ENCODE results near the gene RSRC1. TPM values are rescaled to one million over a fixed set of nuclear protein-coding genes. Genes with fewer than 3 reads are reported as not detected.
A peak's percentile ranks its signal among the peaks of the same experiment; 100 is the strongest.

The RSRC1 gene
- total RNA-seq, 1 experiment from 2014 or later, result 95.2 TPM

- no peaks in the 10 kb centered on the region for H3K9me2 ChIP-seq (replicated peaks; ENCODE audit: insufficient read depth, low read length)
- no peak within 1 kb of the TSS for H3K27ac ChIP-seq (ENCODE audit: low read length)
- no peak within 1 kb of the TSS for H2AFZ ChIP-seq (ENCODE audit: low read length)
- no peak within 1 kb of the TSS for H3K4me3 ChIP-seq (ENCODE audit: low read length)
- H3K9ac ChIP-seq (ENCODE audit: low read length), result no peak within 1 kb of the TSS
- no peaks in the 10 kb centered on the region for H4K20me1 ChIP-seq (ENCODE audit: insufficient read depth, low read depth, low read length)
- no peaks in the 10 kb centered on the region for H3K9me3 ChIP-seq (ENCODE audit: low read length)
- no peaks in the 10 kb centered on the region for H3K36me3 ChIP-seq (ENCODE audit: insufficient read depth, low read length)
- no peak within 1 kb of the TSS for H3K4me2 ChIP-seq (ENCODE audit: low read depth, low read length, poor library complexity, severe bottlenecking)
- no peak for DNase-seq
- H3K27me3 ChIP-seq (ENCODE audit: low read length), result no peaks in the 10 kb centered on the region
- no peaks in the 10 kb centered on the region; the same call in 1 of the 2 replicates for H3K4me1 ChIP-seq (ENCODE audit: low read length)
- no peaks in the 10 kb centered on the region for H3K79me2 ChIP-seq (ENCODE audit: low read length)
These were observed 461.3 kb downstream of the RSRC1 start, which contains the start of gene MLF1 for GRCh38 chr3:158570999-158571702. MLF1 (plus strand) TSS chr3:158571194; CDS start chr3:158571301, 107 bp downstream.

- Histone ChIP-seq H2AFZ (ENCODE audit: low read length) (no peak overlapping the region), H3K79me2 (ENCODE audit: low read length) (no peaks in the 10 kb centered on the region), H3K4me1 (ENCODE audit: low read length) (no peaks in the 10 kb centered on the region; the same call in 1 of the 2 replicates), H3K4me3 (ENCODE audit: low read length) (no peak overlapping the region), H3K27ac (ENCODE audit: low read length) (no peak overlapping the region), H3K9me3 (ENCODE audit: low read length) (no peaks in the 10 kb centered on the region), H3K4me2 (ENCODE audit: low read depth, low read length, poor library complexity, severe bottlenecking) (no peak overlapping the region), H4K20me1 (ENCODE audit: insufficient read depth, low read depth, low read length) (no peaks in the 10 kb centered on the region), H3K36me3 (ENCODE audit: insufficient read depth, low read length) (no peaks in the 10 kb centered on the region), H3K9ac (ENCODE audit: low read length) (no peak overlapping the region), H3K9me2 (replicated peaks; ENCODE audit: insufficient read depth, low read length) (no peaks in the 10 kb centered on the region), H3K27me3 (ENCODE audit: low read length) (no peaks in the 10 kb centered on the region)
- DNase-seq, result no peak
These were observed 462.3 kb downstream of the RSRC1 start for GRCh38 chr3:158571969-158572765.

GRCh38 chr3:158572766-158573060 is 462.8 kb downstream of the RSRC1 start:
- no peaks in the 10 kb centered on the region for H3K79me2 ChIP-seq (ENCODE audit: low read length)
- H3K4me3 ChIP-seq (ENCODE audit: low read length), result no peak overlapping the region
- H4K20me1 ChIP-seq (ENCODE audit: insufficient read depth, low read depth, low read length), result no peaks in the 10 kb centered on the region
- no peak overlapping the region for H3K4me2 ChIP-seq (ENCODE audit: low read depth, low read length, poor library complexity, severe bottlenecking)
- no peaks in the 10 kb centered on the region for H3K9me3 ChIP-seq (ENCODE audit: low read length)
- H3K4me1 ChIP-seq (ENCODE audit: low read length), result no peaks in the 10 kb centered on the region; the same call in 1 of the 2 replicates
- H2AFZ ChIP-seq (ENCODE audit: low read length), result no peak overlapping the region
- H3K27me3 ChIP-seq (ENCODE audit: low read length), result no peaks in the 10 kb centered on the region
- no peak for DNase-seq
- H3K9ac ChIP-seq (ENCODE audit: low read length), result no peak overlapping the region
- no peak overlapping the region for H3K27ac ChIP-seq (ENCODE audit: low read length)
- no peaks in the 10 kb centered on the region for H3K36me3 ChIP-seq (ENCODE audit: insufficient read depth, low read length)
- H3K9me2 ChIP-seq (replicated peaks; ENCODE audit: insufficient read depth, low read length), result no peaks in the 10 kb centered on the region

GRCh38 chr3:158573714-158574113 is 463.8 kb downstream of the RSRC1 start:
- no peaks in the 10 kb centered on the region for H3K9me2 ChIP-seq (replicated peaks; ENCODE audit: insufficient read depth, low read length)
- no peaks in the 10 kb centered on the region; the same call in 1 of the 2 replicates for H3K4me1 ChIP-seq (ENCODE audit: low read length)
- no peak overlapping the region for H3K27ac ChIP-seq (ENCODE audit: low read length)
- H3K9ac ChIP-seq (ENCODE audit: low read length), result no peak overlapping the region
- H4K20me1 ChIP-seq (ENCODE audit: insufficient read depth, low read depth, low read length), result no peaks in the 10 kb centered on the region
- H3K4me3 ChIP-seq (ENCODE audit: low read length), result no peak overlapping the region
- no peaks in the 10 kb centered on the region for H3K79me2 ChIP-seq (ENCODE audit: low read length)
- H3K36me3 ChIP-seq (ENCODE audit: insufficient read depth, low read length), result no peaks in the 10 kb centered on the region
- H3K9me3 ChIP-seq (ENCODE audit: low read length), result no peaks in the 10 kb centered on the region
- no peaks in the 10 kb centered on the region for H3K27me3 ChIP-seq (ENCODE audit: low read length)
- peak; percentile 60 for DNase-seq
- no peak overlapping the region for H3K4me2 ChIP-seq (ENCODE audit: low read depth, low read length, poor library complexity, severe bottlenecking)
- H2AFZ ChIP-seq (ENCODE audit: low read length), result no peak overlapping the region

- Histone ChIP-seq H4K20me1 (ENCODE audit: insufficient read depth, low read depth, low read length) (no peaks in the 10 kb centered on the region), H3K4me3 (ENCODE audit: low read length) (no peak overlapping the region), H3K9me3 (ENCODE audit: low read length) (no peaks in the 10 kb centered on the region), H3K9me2 (replicated peaks; ENCODE audit: insufficient read depth, low read length) (no peaks in the 10 kb centered on the region), H3K79me2 (ENCODE audit: low read length) (no peaks in the 10 kb centered on the region), H3K4me2 (ENCODE audit: low read depth, low read length, poor library complexity, severe bottlenecking) (no peak overlapping the region), H2AFZ (ENCODE audit: low read length) (no peak overlapping the region), H3K36me3 (ENCODE audit: insufficient read depth, low read length) (no peaks in the 10 kb centered on the region), H3K27ac (ENCODE audit: low read length) (no peak overlapping the region), H3K4me1 (ENCODE audit: low read length) (no peaks in the 10 kb centered on the region; the same call in 1 of the 2 replicates), H3K27me3 (ENCODE audit: low read length) (no peaks in the 10 kb centered on the region), H3K9ac (ENCODE audit: low read length) (no peak overlapping the region)
- no peak for DNase-seq
These were observed 464.8 kb downstream of the RSRC1 start for GRCh38 chr3:158574646-158575045.

GRCh38 chr3:158590223-158590622 is 480.3 kb downstream of the RSRC1 start:
- Histone ChIP-seq H3K4me1 (ENCODE audit: low read length) (no peaks in the 10 kb centered on the region), H3K9me2 (replicated peaks; ENCODE audit: insufficient read depth, low read length) (no peaks in the 10 kb centered on the region), H3K9me3 (ENCODE audit: low read length) (no peaks in the 10 kb centered on the region), H3K79me2 (ENCODE audit: low read length) (no peaks in the 10 kb centered on the region), H3K27ac (ENCODE audit: low read length) (no peak overlapping the region), H4K20me1 (ENCODE audit: insufficient read depth, low read depth, low read length) (no peaks in the 10 kb centered on the region), H3K4me2 (ENCODE audit: low read depth, low read length, poor library complexity, severe bottlenecking) (no peak overlapping the region), H3K9ac (ENCODE audit: low read length) (no peak overlapping the region), H3K36me3 (ENCODE audit: insufficient read depth, low read length) (no peaks in the 10 kb centered on the region), H3K4me3 (ENCODE audit: low read length) (no peak overlapping the region), H3K27me3 (ENCODE audit: low read length) (no peaks in the 10 kb centered on the region), H2AFZ (ENCODE audit: low read length) (no peak overlapping the region)
- no peak for DNase-seq

Other genes starting within 250 kb of the RSRC1 start
- gene SHOX2, start 3.7 kb upstream of the RSRC1 start, total RNA-seq (2014; rRNA removed; shearing (Covaris generic); ENCODE audit: low replicate concordance), result 7.7 and 11.7 TPM in 2 replicates

Data from Karpas-422 (cell line).